ENCODE results near the gene SH3PXD2A. TPM values are rescaled to one million over a fixed set of nuclear protein-coding genes. Genes with fewer than 3 reads are reported as not detected.

The SH3PXD2A gene
- total and polyA plus RNA-seq, 10 donors: 2.6 to 50.0 (median 35.2) TPM

- intact Hi-C loops (cut with DNase I; ENCODE audit: low total_unique reads): no loop called here
- Histone ChIP-seq H3K9me3 (no peaks in the 10 kb centered on the region), H3K4me1 (peaks cover 0 to 29% (median 14%) of the 10 kb centered on the region in 6 donors), H3K27me3 (replicated peaks in 1 of 7) (no peaks in the 10 kb centered on the region), H3K36me3 (no peaks in the 10 kb centered on the region), H3K27ac (no peak overlapping the region), H3K4me3 (no peak overlapping the region)
- WGBS, 5 donors: 80 to 91% (median 85%) methylated on average over 2 of the region's 2 CpGs
- TF ChIP-seq CTCF (IDR thresholded peaks at IDR 0.05 in 8 of 11, conservative IDR thresholded peaks at IDR 0.05 in 3 of 11): no peak
- no peak for TF ChIP-seq POLR2A (IDR thresholded peaks at IDR 0.05)
- TF ChIP-seq POLR2AphosphoS5 (IDR thresholded peaks at IDR 0.05): no peak
- DNase-seq: no peak
Observed at GRCh38 chr10:103808780-103809179, 46.6 kb downstream of the SH3PXD2A start.

GRCh38 chr10:103807996-103808395 is 47.4 kb downstream of the SH3PXD2A start:
- no peak overlapping the region for H3K27ac ChIP-seq
- intact Hi-C loops (cut with DNase I; ENCODE audit: low total_unique reads): no loop called here
- H3K9me3 ChIP-seq: no peaks in the 10 kb centered on the region
- DNase-seq: peak; percentile 43
- H3K4me1 ChIP-seq: peaks cover 0 to 22% (median 11%) of the 10 kb centered on the region in 6 donors
- 91 to 95% (median 94%) methylated on average over 6 of the region's 6 CpGs for WGBS, 5 donors
- no peak overlapping the region for H3K4me3 ChIP-seq
- no peaks in the 10 kb centered on the region for H3K36me3 ChIP-seq
- H3K27me3 ChIP-seq (replicated peaks in 1 of 7): no peaks in the 10 kb centered on the region
- TF ChIP-seq CTCF (IDR thresholded peaks at IDR 0.05 in 8 of 11, conservative IDR thresholded peaks at IDR 0.05 in 3 of 11): no peak
- no peak for TF ChIP-seq POLR2A (IDR thresholded peaks at IDR 0.05)
- TF ChIP-seq POLR2AphosphoS5 (IDR thresholded peaks at IDR 0.05): no peak

- Histone ChIP-seq H3K27ac (no peak overlapping the region), H3K36me3 (no peaks in the 10 kb centered on the region), H3K4me1 (peaks cover 0 to 8% (median 3%) of the 10 kb centered on the region in 6 donors), H3K9me3 (no peaks in the 10 kb centered on the region), H3K4me3 (no peak overlapping the region), H3K27me3 (replicated peaks in 1 of 7) (no peaks in the 10 kb centered on the region)
- intact Hi-C loops (cut with DNase I; ENCODE audit: low total_unique reads): no loop called here
- 90 to 94% (median 91%) methylated on average over 12 of the region's 12 CpGs for WGBS, 5 donors
- peak; percentile 38 for DNase-seq
- TF ChIP-seq CTCF (IDR thresholded peaks at IDR 0.05 in 8 of 11, conservative IDR thresholded peaks at IDR 0.05 in 3 of 11): no peak
Observed at GRCh38 chr10:103806395-103807187, 48.8 kb downstream of the SH3PXD2A start.

DNA sequence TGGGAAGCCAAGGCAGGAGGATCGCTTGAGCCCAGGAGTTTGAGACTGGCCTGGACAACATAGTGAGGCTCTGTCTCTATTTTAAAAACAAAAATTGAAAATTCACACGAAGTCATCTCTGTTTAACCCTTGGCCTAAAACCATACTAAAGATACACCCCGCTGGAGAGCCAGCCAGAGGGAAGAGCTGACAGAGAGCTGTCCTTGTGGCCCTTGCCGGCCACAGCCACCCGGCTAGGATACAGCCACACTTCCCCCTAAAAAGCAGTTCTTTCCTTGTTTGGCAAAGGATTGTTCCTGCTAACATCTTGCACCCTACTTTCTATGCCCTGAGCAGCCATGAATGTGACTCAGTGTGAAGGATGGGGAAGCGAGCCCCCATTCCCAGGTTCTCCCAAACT is 49.6 kb downstream of the SH3PXD2A start:
- WGBS, 5 donors: 75 to 88% (median 82%) methylated on average over 6 of the region's 6 CpGs
- H3K27ac ChIP-seq: no peak overlapping the region
- no peaks in the 10 kb centered on the region for H3K27me3 ChIP-seq (replicated peaks in 1 of 7)
- peaks cover 0 to 4% (median 0%) of the 10 kb centered on the region in 6 donors for H3K4me1 ChIP-seq
- no peak overlapping the region for H3K4me3 ChIP-seq
- H3K9me3 ChIP-seq: no peaks in the 10 kb centered on the region
- H3K36me3 ChIP-seq: peaks cover 0 to 3% (median 0%) of the 10 kb centered on the region in 6 donors
- TF ChIP-seq POLR2AphosphoS5 (IDR thresholded peaks at IDR 0.05): no peak
- no peak for TF ChIP-seq CTCF (IDR thresholded peaks at IDR 0.05 in 8 of 11, conservative IDR thresholded peaks at IDR 0.05 in 3 of 11)
- no peak for TF ChIP-seq POLR2A (IDR thresholded peaks at IDR 0.05)
- intact Hi-C loops (cut with DNase I; ENCODE audit: low total_unique reads): no loop called here
- DNase-seq: peak; percentile 16
